Ascending aorta (tissue), 2 donors: ENCODE measurements around the gene NAP1L1. TPM values are rescaled to one million over a fixed set of nuclear protein-coding genes. Genes with fewer than 3 reads are reported as not detected.
A peak's percentile ranks its signal among the peaks of the same experiment; 100 is the strongest.

Experiments used
- DNase-seq, 2 donors: peaks; one replicate each; pipeline ENCODE4 v3.0.0-alpha.2; 2019; ENCODE audit warnings: low spot score in 2 of 2
- H3K27ac ChIP-seq, 2 donors: fragments of 200-600 bp; sonication (generic); one replicate each; pipeline ENCODE4 v1.5.1; 2016 to 2017; ENCODE audit warnings: mild to moderate bottlenecking in 1 of 2
- H3K27me3 ChIP-seq: fragments of 200-600 bp; sonication (generic); one replicate; pipeline ENCODE4 v1.5.1; 2017
- H3K36me3 ChIP-seq, 2 donors: fragments of 200-600 bp; sonication (generic); one replicate each; pipeline ENCODE4 v1.5.1; 2016
- H3K4me1 ChIP-seq, 2 donors: fragments of 200-600 bp; sonication (generic); one replicate each; pipeline ENCODE4 v1.5.1; 2016 to 2017; ENCODE audit warnings: mild to moderate bottlenecking in 1 of 2
- H3K4me3 ChIP-seq, 2 donors: fragments of 200-600 bp; sonication (generic); one replicate each; pipeline ENCODE4 v1.5.1; 2016 to 2017; ENCODE audit warnings: mild to moderate bottlenecking in 1 of 2
- H3K9me3 ChIP-seq, 2 donors: fragments of 200-600 bp; sonication (generic); one replicate each; pipeline ENCODE4 v1.5.1; 2016
- intact Hi-C: fragments of 100-400 bp; cut with DNase I; formaldehyde crosslinking; loops from one replicate; pipeline ENCODE4 v1.15.1; 2023
- total RNA-seq: library from RNA; depleted of rRNA; stranded (reverse); fragments of >200 nt; gene quantifications from one replicate; pipeline ENCODE4 v1.1.0, GENCODE V29; 2016
- TF ChIP-seq, protein P1 (sequence below), 3 experiments: fragments of 200-600 bp in 2 of 3; fragments of 450-650 bp in 1 of 3; sonication (generic) in 2 of 3; IDR thresholded peaks; one replicate each; pipeline ENCODE4 v1.5.1; 2016 to 2019; ENCODE audit warnings: antibody characterized with exemption in 3 of 3, mild to moderate bottlenecking in 1 of 3, moderate library complexity in 1 of 3

Gene NAP1L1
- total RNA-seq, 1 donor from 2014 or later = 116 TPM

DNA sequence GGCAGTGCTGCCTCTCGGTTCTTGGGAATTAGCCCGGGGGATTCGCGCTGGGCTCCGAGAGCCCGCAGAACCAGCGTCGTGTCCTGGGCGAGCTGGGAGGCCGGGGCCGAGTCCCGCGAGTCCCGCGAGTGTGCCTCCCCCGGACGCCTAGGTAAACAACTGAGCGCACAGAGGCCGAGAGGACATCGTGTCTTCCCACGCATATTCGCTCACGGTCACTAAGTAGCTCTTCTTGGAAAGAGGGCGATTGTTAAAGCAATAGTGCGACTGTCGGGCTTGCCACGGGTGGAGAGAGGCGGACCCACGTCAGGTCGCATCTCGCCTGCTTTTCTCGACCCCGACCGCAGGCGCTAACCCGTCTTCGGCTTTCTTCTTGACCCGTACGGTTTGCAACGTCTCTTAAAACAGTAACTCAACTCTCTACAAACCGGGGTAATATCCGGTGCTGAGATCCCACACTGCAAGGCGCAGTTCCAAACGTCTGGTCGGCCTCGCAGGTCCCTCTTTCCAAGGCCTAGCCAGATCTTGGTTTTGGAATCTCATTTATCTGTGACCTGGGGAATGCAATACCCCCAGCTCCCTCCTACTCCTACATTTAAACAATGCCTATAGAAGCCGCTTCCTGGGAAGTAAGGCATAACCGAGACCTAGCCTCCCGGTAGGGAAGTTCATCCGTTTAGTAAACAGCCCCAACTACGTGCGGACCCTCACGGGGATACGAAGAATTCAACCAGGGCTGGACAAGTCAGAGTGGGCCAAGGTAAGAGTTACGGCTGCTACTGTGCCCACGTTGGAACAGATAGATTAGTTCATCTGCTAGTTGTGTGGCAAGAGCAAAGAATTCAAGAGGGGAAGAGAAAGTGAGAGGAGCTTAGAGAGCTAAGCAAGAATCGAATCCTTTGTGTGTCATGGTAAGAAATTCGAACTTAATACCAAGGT lies 52.2 kb downstream of the NAP1L1 start:
- H3K36me3 ChIP-seq = no peaks in the 10 kb centered on the region
- H3K9me3 ChIP-seq = no peaks in the 10 kb centered on the region
- peak overlapping the region; percentile 95 for H3K27ac ChIP-seq
- H3K27me3 ChIP-seq = no peaks in the 10 kb centered on the region
- intact Hi-C loops = loop anchor here (5.0 kb wide), 2 partner anchors 95 to 310 kb away; no protein-coding TSS in a partner anchor
- DNase-seq = peak in 1 of 2 donors; percentile 83
- no peaks in the 10 kb centered on the region for H3K4me1 ChIP-seq
- TF ChIP-seq, protein P1, sequence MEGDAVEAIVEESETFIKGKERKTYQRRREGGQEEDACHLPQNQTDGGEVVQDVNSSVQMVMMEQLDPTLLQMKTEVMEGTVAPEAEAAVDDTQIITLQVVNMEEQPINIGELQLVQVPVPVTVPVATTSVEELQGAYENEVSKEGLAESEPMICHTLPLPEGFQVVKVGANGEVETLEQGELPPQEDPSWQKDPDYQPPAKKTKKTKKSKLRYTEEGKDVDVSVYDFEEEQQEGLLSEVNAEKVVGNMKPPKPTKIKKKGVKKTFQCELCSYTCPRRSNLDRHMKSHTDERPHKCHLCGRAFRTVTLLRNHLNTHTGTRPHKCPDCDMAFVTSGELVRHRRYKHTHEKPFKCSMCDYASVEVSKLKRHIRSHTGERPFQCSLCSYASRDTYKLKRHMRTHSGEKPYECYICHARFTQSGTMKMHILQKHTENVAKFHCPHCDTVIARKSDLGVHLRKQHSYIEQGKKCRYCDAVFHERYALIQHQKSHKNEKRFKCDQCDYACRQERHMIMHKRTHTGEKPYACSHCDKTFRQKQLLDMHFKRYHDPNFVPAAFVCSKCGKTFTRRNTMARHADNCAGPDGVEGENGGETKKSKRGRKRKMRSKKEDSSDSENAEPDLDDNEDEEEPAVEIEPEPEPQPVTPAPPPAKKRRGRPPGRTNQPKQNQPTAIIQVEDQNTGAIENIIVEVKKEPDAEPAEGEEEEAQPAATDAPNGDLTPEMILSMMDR (IDR thresholded peaks at IDR 0.05) = no peak
- peak overlapping the region; percentile 58 to 80 for H3K4me3 ChIP-seq

DNA sequence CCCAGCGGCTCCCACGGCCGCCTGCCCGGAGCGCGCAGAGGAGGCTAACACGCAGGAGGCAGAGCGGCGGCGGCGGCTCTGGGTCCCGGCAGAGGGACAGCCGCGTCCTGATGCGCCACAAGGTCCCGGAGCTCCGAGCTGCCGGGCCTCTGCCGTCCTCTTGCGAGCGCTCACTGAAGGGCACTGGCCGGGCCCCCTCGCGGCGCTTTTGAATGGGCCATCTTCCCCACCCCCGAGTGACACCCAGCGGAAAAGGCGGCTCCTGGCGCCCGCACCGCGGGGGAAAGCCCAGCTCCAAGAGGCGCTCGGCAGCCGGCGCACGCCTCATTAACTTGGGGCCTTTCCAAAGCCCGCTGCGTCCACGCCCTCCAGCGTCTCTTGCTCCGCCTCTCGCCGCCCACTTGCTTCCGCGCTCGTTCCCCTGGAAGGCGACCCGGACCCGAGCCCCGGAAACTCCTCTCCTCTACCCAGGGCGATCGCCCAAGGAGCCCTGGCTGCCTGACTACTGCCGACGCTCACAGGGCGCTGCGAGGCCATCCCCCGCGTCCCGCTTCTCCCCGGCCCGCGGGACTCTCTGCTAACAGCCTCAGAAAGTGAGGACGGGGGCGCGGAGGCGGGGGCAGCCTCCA lies 53.0 kb downstream of the NAP1L1 start, which contains the start of gene PHLDA1:
PHLDA1 (minus strand) TSS at position 363 of the 629 bp plus-strand sequence.
- TF ChIP-seq, protein P1 (IDR thresholded peaks at IDR 0.05) = peak; percentile 64 to 74 (median 69)
- no peaks in the 10 kb centered on the region for H3K9me3 ChIP-seq
- no peaks in the 10 kb centered on the region for H3K27me3 ChIP-seq
- peak within 1 kb of the TSS; percentile 58 to 80 for H3K4me3 ChIP-seq
- no peaks in the 10 kb centered on the region for H3K4me1 ChIP-seq
- H3K36me3 ChIP-seq = no peaks in the 10 kb centered on the region
- peak within 1 kb of the TSS; percentile 95 for H3K27ac ChIP-seq
- peak; percentile 69 to 97 for DNase-seq
- intact Hi-C loops = loop anchor here (1.0 to 5.0 kb wide), 6 partner anchors 53 to 643 kb away; partner anchors contain the start of gene NAP1L1

DNA sequence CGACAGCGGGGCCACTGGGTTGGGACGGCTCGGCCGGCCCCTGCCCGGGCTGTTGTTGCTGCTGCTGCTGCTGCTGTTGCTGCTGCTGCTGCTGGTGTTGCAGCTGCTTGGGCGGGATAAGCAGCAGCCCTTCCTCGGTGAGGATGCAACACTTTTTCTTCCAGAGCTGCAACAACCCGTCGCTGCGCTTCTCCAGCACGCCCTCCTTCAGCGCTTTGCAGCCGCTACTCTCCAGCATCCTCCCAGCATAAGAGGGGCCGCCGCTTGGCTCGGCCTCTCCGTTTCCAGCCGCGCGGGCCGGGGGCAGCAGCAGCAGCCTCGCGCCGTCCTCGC lies 53.4 kb downstream of the NAP1L1 start:
- intact Hi-C loops = loop anchor here (1.0 to 5.0 kb wide), 6 partner anchors 53 to 642 kb away; partner anchors contain the start of gene NAP1L1
- TF ChIP-seq, protein P1 (IDR thresholded peaks at IDR 0.05) = no peak
- peak in 1 of 2 donors; percentile 67 for DNase-seq
- peak overlapping the region; percentile 95 for H3K27ac ChIP-seq
- peak overlapping the region; percentile 58 to 80 for H3K4me3 ChIP-seq
- H3K36me3 ChIP-seq = no peaks in the 10 kb centered on the region
- no peaks in the 10 kb centered on the region for H3K4me1 ChIP-seq
- no peaks in the 10 kb centered on the region for H3K27me3 ChIP-seq
- no peaks in the 10 kb centered on the region for H3K9me3 ChIP-seq

DNA sequence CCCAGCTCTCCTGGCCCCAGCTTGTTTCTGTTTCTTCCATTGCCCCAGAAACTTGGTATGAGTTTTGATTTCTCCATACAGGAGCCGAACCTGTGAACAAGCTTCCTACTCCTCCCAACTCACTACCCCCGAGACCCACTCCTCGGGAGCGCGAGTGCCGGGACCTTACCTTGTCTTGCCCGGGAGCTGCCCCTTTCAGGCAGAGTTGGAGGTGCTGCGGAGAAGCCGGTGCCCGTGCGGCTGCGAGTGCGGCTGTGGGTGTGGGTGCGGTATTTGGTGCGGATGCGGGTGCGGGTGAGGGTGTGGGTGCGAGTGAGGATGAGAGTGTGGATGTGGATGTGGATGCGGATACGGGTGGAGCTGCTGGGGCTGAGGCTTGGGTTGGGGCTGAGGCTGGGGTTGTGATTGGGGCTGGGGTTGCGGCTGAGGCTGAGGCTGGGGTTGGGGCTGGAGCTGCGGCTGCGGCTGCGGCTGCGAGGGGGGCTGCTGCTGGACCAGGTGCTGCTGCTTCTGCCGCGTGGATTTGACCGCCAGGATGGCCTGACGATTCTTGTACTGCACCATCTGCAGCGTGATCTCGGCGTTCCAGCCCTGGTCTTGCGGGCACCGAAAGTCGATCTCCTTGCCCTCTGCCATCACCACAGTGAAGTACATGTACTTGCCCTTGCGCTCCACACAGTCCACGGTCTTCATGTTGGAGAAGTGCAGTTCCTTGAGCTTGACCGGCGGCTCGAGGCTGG lies 54.0 kb downstream of the NAP1L1 start:
- DNase-seq = peak in 1 of 2 donors; percentile 69
- H3K4me1 ChIP-seq = no peaks in the 10 kb centered on the region
- H3K27me3 ChIP-seq = no peaks in the 10 kb centered on the region
- TF ChIP-seq, protein P1 (IDR thresholded peaks at IDR 0.05) = no peak
- peak overlapping the region; percentile 58 to 80 for H3K4me3 ChIP-seq
- H3K9me3 ChIP-seq = no peaks in the 10 kb centered on the region
- intact Hi-C loops = loop anchor here (1.0 to 5.0 kb wide), 6 partner anchors 52 to 642 kb away; partner anchors contain the start of gene NAP1L1
- H3K36me3 ChIP-seq = no peaks in the 10 kb centered on the region
- H3K27ac ChIP-seq = peak overlapping the region; percentile 95

DNA sequence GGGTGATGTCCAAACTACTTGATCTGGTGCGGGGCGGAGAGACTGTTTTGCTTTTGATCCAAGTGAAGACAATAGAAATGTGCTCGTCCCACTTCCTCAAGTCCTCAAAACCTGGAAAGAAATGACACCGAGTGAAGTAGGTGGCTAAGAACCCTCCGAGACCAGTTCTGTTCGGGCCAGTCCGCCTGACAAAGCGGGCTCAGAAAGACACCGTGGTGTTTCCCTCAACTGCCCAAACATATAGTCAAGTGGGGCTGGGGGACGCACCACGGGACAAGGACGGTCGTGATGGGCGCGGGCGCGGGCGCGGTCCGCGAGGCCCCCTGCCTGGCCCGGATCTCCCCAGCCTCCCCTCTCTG lies 54.5 kb downstream of the NAP1L1 start:
- Histone ChIP-seq H3K36me3 (no peaks in the 10 kb centered on the region), H3K27ac (peak overlapping the region; percentile 55 to 95), H3K27me3 (no peaks in the 10 kb centered on the region), H3K9me3 (no peaks in the 10 kb centered on the region), H3K4me1 (peaks cover 0 to under 1% of the 10 kb centered on the region in 2 donors), H3K4me3 (peak overlapping the region; percentile 58 to 80)
- intact Hi-C loops = loop anchor here (2.0 to 5.0 kb wide), 4 partner anchors 93 to 641 kb away; no protein-coding TSS in a partner anchor
- DNase-seq = no peak
- TF ChIP-seq, protein P1 (IDR thresholded peaks at IDR 0.05) = no peak
